Adipocyte (in vitro differentiated cells): Measurements from ENCODE around the gene SAMD4A.
A peak's percentile ranks its signal among the peaks of the same experiment; 100 is the strongest.

Experiments used
- DNase-seq: peaks from one replicate; pipeline ENCODE4 v3.0.0-alpha.2; 2015; ENCODE audit warnings: low read depth
- H3K27me3 ChIP-seq: replicated peaks from 2 replicates; pipeline ENCODE4 v1.7.0; 2013; ENCODE audit warnings: mild to moderate bottlenecking, low read length, moderate library complexity; ENCODE audit not compliant: control insufficient read depth, insufficient read depth
- H3K36me3 ChIP-seq: 2 replicates; pipeline ENCODE4 v1.7.0; 2013; ENCODE audit warnings: low read length, mild to moderate bottlenecking, moderate library complexity; ENCODE audit not compliant: control insufficient read depth, insufficient read depth, severe bottlenecking
- H3K4me1 ChIP-seq: 2 replicates; pipeline ENCODE4 v1.7.0; 2013; ENCODE audit warnings: mild to moderate bottlenecking, low read length, moderate library complexity; ENCODE audit not compliant: control insufficient read depth, insufficient read depth
- H3K4me3 ChIP-seq: 2 replicates; pipeline ENCODE4 v1.7.0; 2013; ENCODE audit warnings: mild to moderate bottlenecking, low read length, moderate library complexity
- H3K9ac ChIP-seq: 2 replicates; pipeline ENCODE4 v1.7.0; 2013; ENCODE audit warnings: mild to moderate bottlenecking, low read length, moderate library complexity
- H3K9me3 ChIP-seq: 2 replicates; pipeline ENCODE4 v1.7.0; 2013; ENCODE audit warnings: mild to moderate bottlenecking, low read length, moderate library complexity; ENCODE audit not compliant: control insufficient read depth

Gene SAMD4A

GRCh38 chr14:54637270-54638134 is 70.6 kb downstream of the SAMD4A start:
- Histone ChIP-seq H3K9me3 (no peaks in the 10 kb centered on the region), H3K9ac (no peak overlapping the region), H3K36me3 (no peaks in the 10 kb centered on the region), H3K4me3 (no peak overlapping the region), H3K27me3 (no peaks in the 10 kb centered on the region), H3K4me1 (peaks cover 17% of the 10 kb centered on the region)
- DNase-seq = peak; percentile 12

- peak; percentile 84 for DNase-seq
- no peaks in the 10 kb centered on the region for H3K36me3 ChIP-seq
- H3K9me3 ChIP-seq = no peaks in the 10 kb centered on the region
These were observed 71.2 kb downstream of the SAMD4A start for GRCh38 chr14:54638135-54638446.

GRCh38 chr14:54639611-54640010 is 72.7 kb downstream of the SAMD4A start:
- no peak overlapping the region for H3K4me3 ChIP-seq
- H3K9me3 ChIP-seq = no peaks in the 10 kb centered on the region
- H3K9ac ChIP-seq = no peak overlapping the region
- no peaks in the 10 kb centered on the region for H3K27me3 ChIP-seq
- peaks cover 17% of the 10 kb centered on the region for H3K4me1 ChIP-seq
- no peaks in the 10 kb centered on the region for H3K36me3 ChIP-seq
- DNase-seq = no peak

More at GRCh38 chr14:54638135-54638446, 71.2 kb downstream of the SAMD4A start:
- Histone ChIP-seq H3K4me3 (no peak overlapping the region), H3K9ac (no peak overlapping the region), H3K27me3 (no peaks in the 10 kb centered on the region), H3K4me1 (peaks cover 17% of the 10 kb centered on the region)

GRCh38 chr14:54640506-54640905 is 73.6 kb downstream of the SAMD4A start:
- Histone ChIP-seq H3K9me3 (no peaks in the 10 kb centered on the region), H3K4me1 (peaks cover 17% of the 10 kb centered on the region), H3K9ac (no peak overlapping the region), H3K36me3 (no peaks in the 10 kb centered on the region), H3K27me3 (no peaks in the 10 kb centered on the region), H3K4me3 (peak overlapping the region; percentile 14)
- DNase-seq = no peak

GRCh38 chr14:54642121-54642520 is 75.2 kb downstream of the SAMD4A start:
- no peak overlapping the region for H3K4me3 ChIP-seq
- no peak for DNase-seq

GRCh38 chr14:54642801-54643695 is 76.1 kb downstream of the SAMD4A start:
- Histone ChIP-seq H3K9ac (no peak overlapping the region), H3K4me1 (peaks cover 9% of the 10 kb centered on the region), H3K27me3 (no peaks in the 10 kb centered on the region), H3K9me3 (no peaks in the 10 kb centered on the region), H3K36me3 (no peaks in the 10 kb centered on the region), H3K4me3 (no peak overlapping the region)
- DNase-seq = no peak

More at GRCh38 chr14:54642121-54642520, 75.2 kb downstream of the SAMD4A start:
- Histone ChIP-seq H3K9ac (no peak overlapping the region), H3K4me1 (peaks cover 17% of the 10 kb centered on the region), H3K36me3 (no peaks in the 10 kb centered on the region), H3K27me3 (no peaks in the 10 kb centered on the region), H3K9me3 (no peaks in the 10 kb centered on the region)

- Histone ChIP-seq H3K27me3 (no peaks in the 10 kb centered on the region), H3K36me3 (no peaks in the 10 kb centered on the region), H3K4me1 (peaks cover 8% of the 10 kb centered on the region), H3K4me3 (no peak overlapping the region), H3K9ac (no peak overlapping the region), H3K9me3 (no peaks in the 10 kb centered on the region)
- DNase-seq = no peak
These were observed 76.8 kb downstream of the SAMD4A start for GRCh38 chr14:54643696-54644176.

- no peak overlapping the region for H3K9ac ChIP-seq
- H3K27me3 ChIP-seq = no peaks in the 10 kb centered on the region
- no peak overlapping the region for H3K4me3 ChIP-seq
- peaks cover 13% of the 10 kb centered on the region for H3K4me1 ChIP-seq
- H3K9me3 ChIP-seq = no peaks in the 10 kb centered on the region
- no peaks in the 10 kb centered on the region for H3K36me3 ChIP-seq
- no peak for DNase-seq
These were observed 78.7 kb downstream of the SAMD4A start for GRCh38 chr14:54645639-54646038.

GRCh38 chr14:54646626-54647025 is 79.7 kb downstream of the SAMD4A start:
- no peaks in the 10 kb centered on the region for H3K36me3 ChIP-seq
- H3K9me3 ChIP-seq = no peaks in the 10 kb centered on the region
- no peak for DNase-seq
- no peak overlapping the region for H3K9ac ChIP-seq
- peaks cover 21% of the 10 kb centered on the region for H3K4me1 ChIP-seq
- H3K4me3 ChIP-seq = no peak overlapping the region
- H3K27me3 ChIP-seq = no peaks in the 10 kb centered on the region

- H3K27me3 ChIP-seq = no peaks in the 10 kb centered on the region
- DNase-seq = no peak
- peaks cover 26% of the 10 kb centered on the region for H3K4me1 ChIP-seq
- H3K9ac ChIP-seq = no peak overlapping the region
- H3K9me3 ChIP-seq = no peaks in the 10 kb centered on the region
- H3K4me3 ChIP-seq = no peak overlapping the region
- no peaks in the 10 kb centered on the region for H3K36me3 ChIP-seq
These were observed 80.5 kb downstream of the SAMD4A start for GRCh38 chr14:54647378-54647777.

- no peak overlapping the region for H3K9ac ChIP-seq
- peaks cover 42% of the 10 kb centered on the region for H3K4me1 ChIP-seq
These were observed 82.1 kb downstream of the SAMD4A start for GRCh38 chr14:54649056-54649455.

More at GRCh38 chr14:54649056-54649455, 82.1 kb downstream of the SAMD4A start:
- no peaks in the 10 kb centered on the region for H3K27me3 ChIP-seq
- H3K4me3 ChIP-seq = no peak overlapping the region
- H3K36me3 ChIP-seq = no peaks in the 10 kb centered on the region
- DNase-seq = no peak
- H3K9me3 ChIP-seq = no peaks in the 10 kb centered on the region
